T-helper 17 cell (primary cell): Measurements from ENCODE around the gene PTPRR. TPM values are rescaled to one million over a fixed set of nuclear protein-coding genes. Genes with fewer than 3 reads are reported as not detected.

Source experiments
- ATAC-seq: fragments of 150-1000 bp; cut with Tn5 transposase; 2 replicates; pipeline ENCODE4 v1.10.0; 2021; ENCODE audit warnings: mild to moderate bottlenecking, moderate library complexity
- DNase-seq, 3 donors: peaks; one replicate each; pipeline versions ENCODE4 v3.0.0 to v3.0.0-alpha.2; 2020 to 2021
- H3K9me3 ChIP-seq: one replicate; pipeline ENCODE4 v1.7.0; 2013; ENCODE audit warnings: low read length, mild to moderate bottlenecking; ENCODE audit not compliant: control insufficient read depth, poor library complexity, severe bottlenecking
- H3K27ac Mint-ChIP-seq: one replicate; pipeline ENCODE4 v1.8.0; 2022; ENCODE audit warnings: mild to moderate bottlenecking, moderate library complexity, mixed read lengths
- H3K27me3 Mint-ChIP-seq: one replicate; pipeline ENCODE4 v1.8.0; 2022; ENCODE audit warnings: mixed read lengths
- H3K36me3 Mint-ChIP-seq: one replicate; pipeline ENCODE4 v1.8.0; 2022; ENCODE audit warnings: low read depth, mixed read lengths
- H3K4me1 Mint-ChIP-seq: one replicate; pipeline ENCODE4 v1.8.0; 2022; ENCODE audit warnings: mild to moderate bottlenecking, mixed read lengths
- H3K4me3 Mint-ChIP-seq: one replicate; pipeline ENCODE4 v1.8.0; 2022; ENCODE audit warnings: mild to moderate bottlenecking, moderate library complexity, mixed read lengths
- total RNA-seq, 4 donors: library from RNA in 2 of 4; stranded (reverse) in 2 of 4; gene quantifications; one replicate each; pipeline ENCODE4 v1.2.3 and lab custom pipeline; 2022 to 2026

Gene PTPRR
- total RNA-seq, 2 donors from 2014 or later: not detected

DNA sequence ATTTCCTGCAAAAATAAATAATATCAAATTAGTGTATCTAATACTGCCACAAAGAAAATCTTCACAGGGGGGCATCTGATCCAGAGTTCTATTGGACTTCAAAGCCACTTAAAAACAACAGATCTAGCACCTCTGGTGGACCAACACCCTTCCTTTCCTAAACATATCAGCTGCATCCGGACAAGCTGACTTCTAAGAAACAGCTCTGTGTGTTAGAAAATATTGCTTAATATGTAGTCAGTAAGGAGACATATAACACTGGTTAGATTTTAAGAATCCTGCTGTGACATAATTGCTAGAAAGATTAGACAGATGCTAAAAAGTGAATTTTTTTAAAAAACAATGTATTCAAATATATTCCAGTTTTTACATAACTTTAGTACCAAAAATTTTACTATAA, 222.2 kb downstream of the PTPRR start:
- no peak for ATAC-seq
- Mint-ChIP-seq H3K4me3 (no peak overlapping the region), H3K27ac (no peak overlapping the region), H3K27me3 (peaks cover 20% of the 10 kb centered on the region), H3K36me3 (peaks cover 2% of the 10 kb centered on the region), H3K4me1 (no peaks in the 10 kb centered on the region)
- H3K9me3 ChIP-seq: no peaks in the 10 kb centered on the region
- no peak for DNase-seq

DNA sequence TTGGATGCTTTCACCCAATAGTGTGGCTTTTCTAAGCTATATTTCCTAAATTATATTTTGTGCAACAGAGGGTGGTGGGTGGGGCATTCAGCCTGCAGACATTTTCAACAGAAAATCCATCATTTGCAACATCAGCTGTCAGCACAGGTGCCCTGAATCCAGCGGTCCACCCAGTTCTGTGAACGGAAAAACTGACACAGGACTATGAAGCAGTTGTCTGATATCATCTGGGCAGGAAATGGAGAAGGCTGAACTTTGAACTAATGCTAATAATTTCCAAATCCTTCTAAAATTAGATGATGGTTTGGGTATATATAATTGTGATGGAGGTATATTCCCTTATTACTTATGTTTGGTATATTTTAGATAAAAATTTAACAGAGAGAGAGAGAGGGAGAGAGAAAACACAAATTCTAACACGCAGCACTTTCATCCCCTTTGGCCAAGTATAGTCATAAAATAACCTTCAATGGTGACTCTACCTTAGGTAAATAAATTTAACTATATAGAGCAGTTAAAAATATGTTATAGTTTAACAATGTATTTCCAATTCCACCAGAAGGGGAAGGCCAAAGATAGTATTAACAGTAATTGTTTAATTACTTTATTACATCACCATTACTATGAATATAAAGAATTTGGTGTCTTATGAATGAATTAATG, 225.0 kb downstream of the PTPRR start:
- no peak overlapping the region for H3K4me3 Mint-ChIP-seq
- H3K27me3 Mint-ChIP-seq: peaks cover 20% of the 10 kb centered on the region
- H3K9me3 ChIP-seq: no peaks in the 10 kb centered on the region

DNA sequence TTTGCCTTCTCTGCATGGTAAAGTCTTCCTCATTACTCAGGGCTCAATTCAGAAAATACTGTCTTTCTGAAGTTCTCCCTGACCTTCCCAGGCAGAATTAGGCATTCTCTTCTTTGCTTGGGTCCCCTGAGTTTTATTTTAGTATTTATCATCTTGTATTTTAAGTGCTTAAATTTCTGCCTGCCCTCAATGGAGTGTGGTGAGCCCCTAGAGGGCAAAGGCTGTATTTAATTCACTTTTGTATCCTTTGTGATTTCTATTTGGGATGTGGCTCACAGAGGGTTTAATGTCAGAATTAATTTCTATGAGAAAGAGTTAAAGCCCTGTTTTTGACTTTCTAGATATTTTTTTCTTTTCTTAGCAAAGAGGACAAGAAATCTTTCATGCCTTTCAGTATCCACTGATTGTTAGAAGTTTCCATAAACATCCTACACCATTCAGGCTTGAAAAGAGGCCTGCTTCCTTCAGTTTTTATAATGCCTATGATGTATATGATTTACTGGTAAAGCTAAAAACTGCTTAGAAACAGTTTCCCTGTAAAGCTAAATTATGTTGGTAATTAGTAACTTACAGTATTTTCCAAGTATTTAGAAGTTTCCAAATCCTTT, 227.8 kb downstream of the PTPRR start:
- no peaks in the 10 kb centered on the region for H3K9me3 ChIP-seq

More for the DNA sequence above, 225.0 kb downstream of the PTPRR start:
- ATAC-seq: no peak
- no peak for DNase-seq
- Mint-ChIP-seq H3K4me1 (no peaks in the 10 kb centered on the region), H3K36me3 (peaks cover 2% of the 10 kb centered on the region), H3K27ac (no peak overlapping the region)

DNA sequence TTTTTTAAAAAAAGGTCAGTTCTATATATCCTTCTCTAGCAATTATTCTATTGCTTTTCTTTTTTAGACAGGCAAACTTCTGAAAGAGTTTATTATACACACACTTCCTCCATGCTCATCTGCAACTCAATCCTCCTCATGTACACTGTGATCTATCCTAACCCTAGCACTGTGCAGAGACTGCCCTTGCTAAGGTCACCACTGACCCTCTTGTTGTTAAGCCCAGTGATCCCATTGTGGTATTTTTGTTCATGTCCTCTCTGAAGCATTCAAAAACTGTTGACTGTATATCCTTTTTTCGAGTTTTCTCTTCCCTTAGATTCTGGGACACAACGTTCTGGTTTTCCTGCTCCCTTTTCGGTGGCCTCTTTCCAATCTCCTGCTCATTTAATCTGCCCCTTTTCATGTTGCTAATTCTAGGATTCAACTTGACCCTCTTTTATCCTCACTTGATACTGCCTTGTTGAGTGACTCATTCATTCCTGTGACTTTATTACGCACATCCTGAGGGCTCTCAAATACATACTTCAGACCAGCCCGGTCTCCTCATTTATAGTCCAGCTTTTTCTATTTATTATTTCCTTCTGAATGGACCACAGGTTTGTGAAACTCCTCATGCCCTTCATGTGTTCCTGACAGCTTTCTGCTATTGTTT, 229.4 kb downstream of the PTPRR start:
- DNase-seq (no peak), ATAC-seq (no peak)
- no peaks in the 10 kb centered on the region for H3K9me3 ChIP-seq
- Mint-ChIP-seq H3K4me3 (no peak overlapping the region), H3K36me3 (no peaks in the 10 kb centered on the region), H3K27ac (no peak overlapping the region), H3K4me1 (no peaks in the 10 kb centered on the region), H3K27me3 (peaks cover 12% of the 10 kb centered on the region)

More for the DNA sequence above, 227.8 kb downstream of the PTPRR start:
- Mint-ChIP-seq H3K27me3 (peaks cover 18% of the 10 kb centered on the region), H3K27ac (no peak overlapping the region), H3K4me3 (no peak overlapping the region), H3K36me3 (no peaks in the 10 kb centered on the region), H3K4me1 (no peaks in the 10 kb centered on the region)
- DNase-seq: no peak
- no peak for ATAC-seq

DNA sequence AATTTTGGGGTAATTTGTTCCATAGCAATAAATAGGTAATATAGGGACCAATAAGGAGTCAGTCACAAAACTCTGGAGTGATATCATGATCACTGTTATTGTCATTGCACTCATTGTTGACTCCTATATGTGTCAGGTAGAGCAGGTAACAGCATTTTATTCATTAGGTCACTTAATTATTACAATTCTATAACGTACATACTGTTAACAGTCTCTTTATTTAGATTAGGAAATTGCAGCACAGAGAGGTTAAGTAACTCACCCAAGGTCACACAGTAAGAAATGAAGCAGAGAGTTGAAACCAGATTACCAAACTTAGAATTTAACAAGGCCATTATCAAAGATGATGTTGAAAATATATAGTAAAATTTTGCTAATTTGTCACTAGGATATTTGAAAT, 233.6 kb downstream of the PTPRR start:
- Mint-ChIP-seq H3K27ac (no peak overlapping the region), H3K27me3 (peaks cover 12% of the 10 kb centered on the region), H3K4me1 (no peaks in the 10 kb centered on the region), H3K36me3 (peaks cover 2% of the 10 kb centered on the region), H3K4me3 (no peak overlapping the region)
- no peak for ATAC-seq
- no peaks in the 10 kb centered on the region for H3K9me3 ChIP-seq
- DNase-seq: no peak

DNA sequence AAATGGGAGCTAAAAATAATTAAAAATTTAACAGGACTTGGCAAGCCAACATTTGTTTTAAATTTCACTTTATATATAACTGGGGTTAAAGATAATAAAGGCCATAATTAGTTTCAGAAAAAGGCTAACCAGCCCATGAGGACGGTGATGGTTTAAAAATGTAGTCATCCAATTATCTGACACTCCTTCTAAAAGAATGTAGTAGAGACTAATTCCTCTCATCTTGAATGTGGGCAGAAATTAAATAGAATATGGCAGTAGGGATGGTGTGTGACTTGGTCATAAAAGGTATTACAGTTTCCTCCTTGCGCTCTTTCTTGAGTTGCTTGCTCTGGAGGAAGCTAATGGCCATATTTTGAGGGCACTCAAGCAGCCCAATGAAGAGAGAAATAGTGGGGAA, 234.2 kb downstream of the PTPRR start:
- Mint-ChIP-seq H3K4me3 (no peak overlapping the region), H3K27me3 (peaks cover 10% of the 10 kb centered on the region), H3K36me3 (peaks cover 2% of the 10 kb centered on the region), H3K27ac (no peak overlapping the region), H3K4me1 (no peaks in the 10 kb centered on the region)
- ATAC-seq (no peak), DNase-seq (no peak)
- no peaks in the 10 kb centered on the region for H3K9me3 ChIP-seq

DNA sequence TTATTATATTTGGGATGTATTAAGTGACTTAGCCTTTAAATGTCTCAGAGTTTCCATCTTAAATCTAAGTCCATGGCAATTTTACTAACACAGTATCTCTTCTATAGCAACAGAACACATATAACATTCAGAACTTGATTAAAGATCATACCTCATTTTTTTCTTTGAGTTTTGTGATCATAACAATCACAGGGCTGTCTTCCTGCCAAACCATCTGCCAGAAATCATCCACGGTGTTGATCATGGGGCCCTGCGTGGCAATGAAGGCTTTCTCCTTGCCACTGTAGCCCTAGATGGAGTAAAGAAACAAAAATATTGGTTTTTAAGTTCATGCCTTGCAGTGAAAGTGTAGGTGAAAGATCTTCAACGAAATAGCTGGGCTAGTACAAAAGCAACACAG, 236.6 kb downstream of the PTPRR start:
- Mint-ChIP-seq H3K27me3 (peaks cover 9% of the 10 kb centered on the region), H3K36me3 (peaks cover 2% of the 10 kb centered on the region), H3K4me1 (no peaks in the 10 kb centered on the region), H3K27ac (no peak overlapping the region), H3K4me3 (no peak overlapping the region)
- H3K9me3 ChIP-seq: no peaks in the 10 kb centered on the region
- no peak for ATAC-seq
- no peak for DNase-seq

DNA sequence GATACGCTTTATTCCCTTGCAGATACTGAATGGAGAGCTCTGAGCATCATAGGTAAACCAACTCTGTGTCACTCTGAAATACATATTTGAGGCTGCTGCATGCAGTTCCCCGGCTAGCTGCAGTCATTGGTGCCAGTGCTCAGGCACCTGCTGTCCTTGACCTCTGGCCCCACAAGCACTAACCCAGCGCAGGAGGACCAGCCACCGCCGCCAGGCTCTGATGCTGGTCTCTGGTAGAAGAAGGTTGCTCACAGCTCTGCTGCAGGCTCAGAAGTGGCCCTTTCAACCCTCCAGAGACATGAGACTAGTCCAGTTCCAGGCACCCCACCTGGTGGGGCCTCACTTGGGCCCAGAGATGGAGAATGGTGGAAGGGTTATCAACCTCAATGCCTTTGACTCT, 248.8 kb downstream of the PTPRR start:
- Mint-ChIP-seq H3K4me1 (no peaks in the 10 kb centered on the region), H3K4me3 (no peak overlapping the region), H3K27me3 (peaks cover 11% of the 10 kb centered on the region), H3K36me3 (no peaks in the 10 kb centered on the region), H3K27ac (no peak overlapping the region)
- ATAC-seq (no peak), DNase-seq (no peak)
- H3K9me3 ChIP-seq: no peaks in the 10 kb centered on the region

DNA sequence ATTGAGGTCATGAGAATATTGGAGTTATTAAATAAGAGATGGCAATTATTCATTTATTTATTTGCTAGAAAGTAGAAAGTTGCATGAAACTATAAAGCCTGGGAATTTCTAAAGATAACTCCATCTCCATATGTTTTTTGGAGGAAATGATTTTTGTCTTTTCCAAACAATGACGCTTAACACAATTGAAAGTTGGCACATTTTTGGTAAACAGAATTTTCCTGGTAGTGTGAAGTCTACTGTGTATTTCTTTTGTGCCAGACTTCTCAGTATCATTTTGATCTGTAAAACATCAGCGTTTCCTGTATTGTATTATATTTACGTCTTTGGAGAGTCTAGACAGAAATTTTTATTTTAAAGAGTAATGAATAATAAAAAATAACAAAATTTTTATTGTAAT, 249.6 kb downstream of the PTPRR start:
- ATAC-seq (no peak), DNase-seq (no peak)
- no peak overlapping the region for H3K4me3 Mint-ChIP-seq
- H3K36me3 Mint-ChIP-seq: no peaks in the 10 kb centered on the region
- no peaks in the 10 kb centered on the region for H3K4me1 Mint-ChIP-seq
- no peak overlapping the region for H3K27ac Mint-ChIP-seq
- H3K27me3 Mint-ChIP-seq: peaks cover 11% of the 10 kb centered on the region
- no peaks in the 10 kb centered on the region for H3K9me3 ChIP-seq

DNA sequence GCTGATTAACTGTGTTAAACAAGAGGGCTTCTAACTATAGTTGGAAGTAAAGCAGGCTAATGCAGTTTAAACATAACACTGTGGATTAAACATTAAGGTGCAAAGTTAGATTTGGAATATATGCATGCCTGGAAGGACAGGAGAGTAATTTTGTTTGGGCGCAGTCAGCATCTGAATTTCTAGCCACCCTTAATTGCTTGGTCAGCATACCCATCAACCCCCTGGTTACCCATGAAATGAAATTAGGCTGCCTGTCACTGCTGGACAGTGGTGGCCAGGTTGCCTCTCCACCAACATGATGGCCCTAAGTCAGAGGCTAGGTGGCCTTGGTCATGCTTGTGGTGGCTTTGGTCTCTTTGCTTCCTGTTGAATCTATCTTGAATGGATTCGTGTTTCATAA, 253.3 kb downstream of the PTPRR start:
- H3K36me3 Mint-ChIP-seq: no peaks in the 10 kb centered on the region
- H3K4me3 Mint-ChIP-seq: no peak overlapping the region
- H3K4me1 Mint-ChIP-seq: no peaks in the 10 kb centered on the region
- ATAC-seq (no peak), DNase-seq (no peak)
- no peaks in the 10 kb centered on the region for H3K9me3 ChIP-seq
- no peak overlapping the region for H3K27ac Mint-ChIP-seq
- H3K27me3 Mint-ChIP-seq: peaks cover 7% of the 10 kb centered on the region

DNA sequence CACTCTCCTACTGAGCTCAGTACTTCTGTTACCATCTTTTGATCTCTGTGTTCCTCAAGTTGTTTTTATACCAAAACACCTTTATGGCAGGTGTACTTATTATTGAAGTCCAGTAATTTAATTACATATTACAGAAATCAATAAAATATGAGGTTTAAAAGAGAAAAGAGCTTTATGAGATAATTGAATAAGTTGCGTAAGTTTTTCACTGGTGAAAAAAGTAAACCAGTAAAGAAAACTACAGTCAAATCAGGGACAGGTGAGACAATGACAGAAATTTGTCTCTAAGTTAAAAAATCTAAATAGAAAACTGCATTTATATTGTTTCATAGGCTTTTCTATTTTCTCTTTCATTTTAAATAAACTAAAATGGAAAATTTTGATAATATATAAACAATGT, 254.2 kb downstream of the PTPRR start:
- ATAC-seq: no peak
- no peak for DNase-seq
- no peaks in the 10 kb centered on the region for H3K36me3 Mint-ChIP-seq
- H3K9me3 ChIP-seq: no peaks in the 10 kb centered on the region
- no peak overlapping the region for H3K27ac Mint-ChIP-seq
- no peaks in the 10 kb centered on the region for H3K4me1 Mint-ChIP-seq
- H3K4me3 Mint-ChIP-seq: no peak overlapping the region
- H3K27me3 Mint-ChIP-seq: no peaks in the 10 kb centered on the region

DNA sequence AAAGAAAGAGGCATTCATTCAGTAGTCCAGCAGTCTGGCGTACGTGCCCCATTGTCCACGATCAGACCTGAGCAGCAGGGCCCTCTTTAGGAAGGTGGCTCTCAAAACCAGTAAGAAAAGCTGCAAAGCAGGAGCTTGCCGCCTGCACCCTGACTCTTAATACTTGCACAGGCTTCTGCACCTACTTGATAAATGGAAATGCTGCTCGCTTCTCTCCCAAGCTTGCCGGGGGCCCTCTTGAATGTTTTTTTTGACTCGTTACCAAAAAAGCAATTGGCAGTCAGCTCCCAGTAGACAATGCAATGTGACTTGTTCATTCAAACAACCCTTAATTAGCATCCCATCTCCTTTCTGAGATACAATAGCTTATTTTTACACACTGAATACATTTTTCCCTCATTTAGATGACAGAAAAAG, 256.1 kb downstream of the PTPRR start:
- H3K36me3 Mint-ChIP-seq: no peaks in the 10 kb centered on the region
- no peaks in the 10 kb centered on the region for H3K4me1 Mint-ChIP-seq
- ATAC-seq (no peak), DNase-seq (no peak)
- H3K4me3 Mint-ChIP-seq: no peak overlapping the region
- no peaks in the 10 kb centered on the region for H3K27me3 Mint-ChIP-seq
- no peak overlapping the region for H3K27ac Mint-ChIP-seq
- H3K9me3 ChIP-seq: no peaks in the 10 kb centered on the region

DNA sequence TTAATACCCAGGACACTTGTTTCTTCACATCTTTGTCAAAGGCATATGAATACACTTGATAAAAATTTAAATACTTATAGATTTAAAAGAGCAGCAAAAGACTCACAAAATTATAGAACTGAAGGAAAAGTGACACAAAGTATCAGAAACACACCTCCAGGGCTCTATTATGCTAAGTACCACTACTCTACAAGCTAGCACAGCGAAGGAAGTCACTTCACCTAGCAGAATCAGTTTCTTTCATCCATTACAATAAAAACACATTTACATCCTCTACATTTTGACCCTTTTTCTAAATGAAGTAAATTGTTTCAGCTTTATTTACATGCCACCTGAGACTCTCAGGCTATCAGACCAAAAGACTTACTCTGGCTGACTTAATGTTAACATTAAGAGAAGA, 256.7 kb downstream of the PTPRR start:
- Mint-ChIP-seq H3K36me3 (no peaks in the 10 kb centered on the region), H3K27ac (no peak overlapping the region), H3K4me3 (no peak overlapping the region), H3K4me1 (no peaks in the 10 kb centered on the region), H3K27me3 (no peaks in the 10 kb centered on the region)
- no peaks in the 10 kb centered on the region for H3K9me3 ChIP-seq
- no peak for DNase-seq
- ATAC-seq: no peak
